ENCODE results near the gene ERGIC1. TPM values are rescaled to one million over a fixed set of nuclear protein-coding genes. Genes with fewer than 3 reads are reported as not detected.

The ERGIC1 gene
- total and polyA plus RNA-seq, 2 experiments from 2014 or later, result 25.2 to 92.2 TPM

GRCh38 chr5:172935096-172935495 is 101.0 kb downstream of the ERGIC1 start:
- no peaks in the 10 kb centered on the region for H3K4me1 ChIP-seq (ENCODE audit: insufficient read depth)
- H3K27ac Mint-ChIP-seq, result no peak overlapping the region
- H3K4me3 ChIP-seq, result no peak overlapping the region
- no peak overlapping the region for H3K27ac ChIP-seq (ENCODE audit: low read depth)
- peaks cover 55% of the 10 kb centered on the region for H3K36me3 Mint-ChIP-seq (ENCODE audit: low read depth)
- peaks cover 5% of the 10 kb centered on the region; the same call in 1 of the 2 replicates for H3K36me3 ChIP-seq (ENCODE audit: insufficient read depth)
- peaks cover 6% of the 10 kb centered on the region for H3K27me3 Mint-ChIP-seq (ENCODE audit: insufficient read depth, low read depth, poor library complexity)
- no peak overlapping the region for H2AFZ ChIP-seq
- no peaks in the 10 kb centered on the region for H3K9me2 ChIP-seq (ENCODE audit: insufficient read depth)
- no peaks in the 10 kb centered on the region for H3K79me2 ChIP-seq (replicated peaks; ENCODE audit: insufficient read depth)
- H3K9me3 Mint-ChIP-seq, result no peaks in the 10 kb centered on the region
- H3F3A ChIP-seq (replicated peaks; ENCODE audit: low read depth), result 0 out of 2 replicates have a peak, but pooled peaks cover 3% of the 10 kb centered on the region
- DNase-seq (ENCODE audit: low spot score), result no peak
- H3K4me1 Mint-ChIP-seq, result peaks cover 2% of the 10 kb centered on the region; the same call in 1 of the 3 replicates
- H3K4me2 ChIP-seq, result no peak overlapping the region
- no peak for ATAC-seq
- no peak for TF ChIP-seq ZNF331 (CRISPR knock-in tag; IDR thresholded peaks at IDR 0.05; ENCODE audit: low read depth)
- TF ChIP-seq EZH2phosphoT487 (IDR thresholded peaks at IDR 0.05; ENCODE audit: unreplicated experiment), result no peak
- TF ChIP-seq CREB1 (CRISPR knock-in tag; IDR thresholded peaks at IDR 0.05; ENCODE audit: low read depth), result no peak
- no peak for TF ChIP-seq JUNB (IDR thresholded peaks at IDR 0.05; ENCODE audit: unreplicated experiment)
- TF ChIP-seq ZNF462 (CRISPR knock-in tag; IDR thresholded peaks at IDR 0.05), result no peak
- no peak for TF ChIP-seq EZH2 (IDR thresholded peaks at IDR 0.05; ENCODE audit: low read depth, unreplicated experiment)
- TF ChIP-seq NANOG (IDR thresholded peaks at IDR 0.05; ENCODE audit: borderline replicate concordance), result no peak
- H4K20me1 ChIP-seq (replicated peaks; ENCODE audit: insufficient read depth), result peaks cover 15% of the 10 kb centered on the region
- no peak overlapping the region for H3K4me3 Mint-ChIP-seq
- no peaks in the 10 kb centered on the region for H3K27me3 ChIP-seq (ENCODE audit: insufficient read depth)
